ENCODE data around the gene LBHD2.
"Not testable (repeated sequence)": the region's sequence is repeated elsewhere in the genome, so short reads cannot be mapped to it uniquely, and the experiment has no call there.

The LBHD2 gene

GRCh38 chr14:103084021-103084919 is at the start of gene LBHD2:
Gene LBHD2 (plus strand): TSS chr14:103084210. CDS start chr14:103086013, 1,803 bp downstream.
- peak; percentile 48 for DNase-seq

GRCh38 chr14:103041464-103041863 is 42.5 kb upstream of the LBHD2 start:
- DNase-seq, result no peak

GRCh38 chr14:103043257-103044015 is 40.6 kb upstream of the LBHD2 start:
- no peak for DNase-seq

- DNase-seq, result no peak
Observed at GRCh38 chr14:103045371-103045869, 38.6 kb upstream of the LBHD2 start.

- not testable (repeated sequence) for DNase-seq
Observed at GRCh38 chr14:103047453-103047852, 36.6 kb upstream of the LBHD2 start.

GRCh38 chr14:103050935-103051334 is 33.1 kb upstream of the LBHD2 start:
- no peak for DNase-seq

GRCh38 chr14:103052407-103052806 is 31.6 kb upstream of the LBHD2 start:
- no peak for DNase-seq

- DNase-seq, result no peak
Observed at GRCh38 chr14:103055695-103056094, 28.3 kb upstream of the LBHD2 start.

GRCh38 chr14:103056322-103057027 is 27.5 kb upstream of the LBHD2 start:
- DNase-seq, result peak; percentile 76

- DNase-seq, result peak; percentile 62
Observed at GRCh38 chr14:103057028-103057371, 27.0 kb upstream of the LBHD2 start.

- DNase-seq, result peak; percentile 94
Observed at GRCh38 chr14:103057372-103058163, 26.4 kb upstream of the LBHD2 start, which contains the start of gene CDC42BPB. Gene CDC42BPB (minus strand): TSS chr14:103057549. CDS start chr14:103057173, 376 bp downstream.

GRCh38 chr14:103058164-103059055 is 25.6 kb upstream of the LBHD2 start:
- no peak for DNase-seq

GRCh38 chr14:103059556-103059955 is 24.5 kb upstream of the LBHD2 start:
- DNase-seq, result no peak

GRCh38 chr14:103061482-103061976 is 22.5 kb upstream of the LBHD2 start:
- DNase-seq, result no peak

- no peak for DNase-seq
Observed at GRCh38 chr14:103064436-103064835, 19.6 kb upstream of the LBHD2 start.

- no peak for DNase-seq
Observed at GRCh38 chr14:103064978-103065377, 19.0 kb upstream of the LBHD2 start.

- no peak for DNase-seq
Observed at GRCh38 chr14:103065861-103066260, 18.1 kb upstream of the LBHD2 start.

- DNase-seq, result no peak
Observed at GRCh38 chr14:103066399-103066798, 17.6 kb upstream of the LBHD2 start.

- DNase-seq, result no peak
Observed at GRCh38 chr14:103067231-103067954, 16.6 kb upstream of the LBHD2 start.

Data from eye (tissue), 1 donor.